ENCODE measurements around the gene BLOC1S6. TPM values are rescaled to one million over a fixed set of nuclear protein-coding genes. Genes with fewer than 3 reads are reported as not detected.
"Not testable (repeated sequence)": the region's sequence is repeated elsewhere in the genome, so short reads cannot be mapped to it uniquely, and the experiment has no call there.

The BLOC1S6 gene
- total and polyA plus RNA-seq, 2 of the 8 experiments (the other 6 are each of a cell fraction or from before 2014, with no cell fraction given) = 4.5 to 28.8 TPM

DNA sequence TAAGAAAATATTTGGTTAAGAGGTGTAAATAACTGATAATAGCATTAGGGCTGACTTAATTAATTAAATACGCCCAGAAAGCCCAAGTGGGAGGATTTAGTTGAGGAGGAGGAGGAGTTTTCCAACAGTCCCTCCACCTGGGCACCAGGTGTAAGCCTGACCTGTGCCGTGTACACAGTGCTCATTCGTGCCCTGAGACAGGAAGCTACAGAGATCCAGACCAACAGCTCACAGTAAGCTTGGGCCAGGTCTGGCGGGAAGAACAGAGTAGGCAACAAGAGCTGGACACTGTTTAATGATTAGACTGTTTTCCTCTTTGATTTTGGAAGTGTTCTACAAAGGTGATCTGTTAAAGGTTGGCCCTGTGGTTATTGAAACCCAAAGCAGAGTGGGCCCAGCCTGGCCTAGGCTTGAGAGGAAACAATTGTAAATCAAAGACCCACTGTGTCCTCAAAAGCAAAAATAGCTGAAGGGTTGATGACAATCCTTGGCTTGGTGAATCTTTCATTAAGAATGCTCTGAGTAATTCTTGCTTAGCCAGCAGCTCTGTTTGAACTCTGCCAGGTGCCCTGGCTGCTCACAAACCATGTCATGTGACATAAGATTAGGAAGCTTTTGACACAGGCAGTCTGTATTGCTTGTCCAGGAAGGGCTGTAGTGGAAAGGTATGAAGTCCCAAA is 61.5 kb downstream of the BLOC1S6 start (continued):
- TF ChIP-seq SIX5 (IDR thresholded peaks at IDR 0.05; ENCODE audit: low read depth, low read length) = no peak
- TF ChIP-seq JUND (IDR thresholded peaks at IDR 0.05; ENCODE audit: low read length) = no peak
- TF ChIP-seq, protein P1, sequence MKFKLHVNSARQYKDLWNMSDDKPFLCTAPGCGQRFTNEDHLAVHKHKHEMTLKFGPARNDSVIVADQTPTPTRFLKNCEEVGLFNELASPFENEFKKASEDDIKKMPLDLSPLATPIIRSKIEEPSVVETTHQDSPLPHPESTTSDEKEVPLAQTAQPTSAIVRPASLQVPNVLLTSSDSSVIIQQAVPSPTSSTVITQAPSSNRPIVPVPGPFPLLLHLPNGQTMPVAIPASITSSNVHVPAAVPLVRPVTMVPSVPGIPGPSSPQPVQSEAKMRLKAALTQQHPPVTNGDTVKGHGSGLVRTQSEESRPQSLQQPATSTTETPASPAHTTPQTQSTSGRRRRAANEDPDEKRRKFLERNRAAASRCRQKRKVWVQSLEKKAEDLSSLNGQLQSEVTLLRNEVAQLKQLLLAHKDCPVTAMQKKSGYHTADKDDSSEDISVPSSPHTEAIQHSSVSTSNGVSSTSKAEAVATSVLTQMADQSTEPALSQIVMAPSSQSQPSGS (IDR thresholded peaks at IDR 0.05; ENCODE audit: low read length) = no peak
- no peak for TF ChIP-seq TBP (IDR thresholded peaks at IDR 0.05; ENCODE audit: low read depth, low read length)

DNA sequence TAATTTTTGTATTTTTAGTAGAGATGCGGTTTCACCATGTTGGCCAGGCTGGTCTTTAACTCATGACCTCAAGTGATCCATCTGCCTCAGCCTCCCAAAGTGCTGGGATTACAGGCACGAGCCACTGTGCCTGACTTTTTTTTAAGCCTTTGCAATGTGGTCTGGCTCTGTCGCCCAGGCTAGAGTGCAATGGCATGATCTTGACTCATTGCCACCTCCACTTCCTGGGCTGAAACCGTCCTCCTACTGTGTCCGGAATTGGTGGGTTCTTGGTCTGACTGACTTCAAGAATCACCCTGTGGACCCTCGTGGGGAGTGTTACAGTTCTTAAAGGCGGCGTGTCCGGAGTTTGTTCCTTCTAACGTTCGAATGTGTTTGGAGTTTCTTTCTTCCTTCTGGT is 62.8 kb downstream of the BLOC1S6 start:
- H2BK120ac ChIP-seq (replicated peaks; ENCODE audit: low read depth, low read length); H3K4me3 ChIP-seq (ENCODE audit: extremely low read depth in 1 of 4, insufficient read depth in 2 of 4, low read depth in 3 of 4, low read length in 4 of 4); H3K9ac ChIP-seq (replicated peaks in 1 of 4; ENCODE audit: extremely low read depth in 1 of 4, low read depth in 3 of 4, low read length in 3 of 4); H3K9me3 ChIP-seq (ENCODE audit: insufficient read depth in 2 of 2, low read depth in 1 of 2, low read length in 1 of 2); H3K27me3 ChIP-seq (replicated peaks in 1 of 4; ENCODE audit: control insufficient read depth in 3 of 4, extremely low read depth in 1 of 4, insufficient read depth in 3 of 4, low read length in 3 of 4); H3K4ac ChIP-seq (replicated peaks; ENCODE audit: insufficient read length, low read depth, low read length); H3K4me1 ChIP-seq (replicated peaks in 1 of 4; ENCODE audit: control insufficient read depth in 3 of 4, insufficient read depth in 4 of 4, low read length in 3 of 4); FAIRE-seq; H2BK15ac ChIP-seq (ENCODE audit: low read length); H3K18ac ChIP-seq (ENCODE audit: extremely low read depth, low read length); H2BK12ac ChIP-seq (ENCODE audit: low read depth, low read length); H2AK5ac ChIP-seq (ENCODE audit: low read depth, low read length); POLR2A ChIA-PET (ENCODE audit: partially characterized antibody); H3K23ac ChIP-seq (ENCODE audit: insufficient read length); H3K56ac ChIP-seq (replicated peaks; ENCODE audit: insufficient read length, low read depth, low read length); H3K79me2 ChIP-seq (ENCODE audit: control insufficient read depth in 1 of 2, insufficient read depth in 2 of 2, low read length in 2 of 2); H3K36me3 ChIP-seq (ENCODE audit: control insufficient read depth in 2 of 4, insufficient read depth in 4 of 4, low read length in 3 of 4); H4K20me1 ChIP-seq (replicated peaks in 1 of 2; ENCODE audit: control insufficient read depth in 1 of 2, insufficient read depth in 2 of 2, low read length in 2 of 2); H2BK5ac ChIP-seq (ENCODE audit: low read depth, low read length); H4K8ac ChIP-seq (ENCODE audit: extremely low read depth, insufficient read depth, low read length); H3K23me2 ChIP-seq (ENCODE audit: low read depth, low read length); H4K91ac ChIP-seq (replicated peaks; ENCODE audit: insufficient read length, low read length); H3K27ac ChIP-seq (ENCODE audit: low read depth, low read length); H3K79me1 ChIP-seq (ENCODE audit: low read depth, low read length); H3K14ac ChIP-seq (ENCODE audit: insufficient read length); DNase-seq (ENCODE audit: low read depth in 1 of 2, low spot score in 2 of 2); H2AFZ ChIP-seq (ENCODE audit: low read length); H2BK20ac ChIP-seq (ENCODE audit: low read length); H3K4me2 ChIP-seq (ENCODE audit: insufficient read depth in 1 of 2, low read depth in 2 of 2, low read length in 2 of 2); H4K5ac ChIP-seq (ENCODE audit: insufficient read length, low read depth, low read length): not testable (repeated sequence)
- CTCF ChIA-PET (ENCODE audit: partially characterized antibody) = interaction anchor here (1.2 kb wide), 2 partner anchors 10 to 22 kb away, joined by 3 to 5 read pairs; no protein-coding TSS in a partner anchor
- WGBS, 2 experiments (ENCODE audit: extremely low coverage in 1 of 2, insufficient coverage in 1 of 2, insufficient read length in 1 of 2, insufficient replicate concordance in 2 of 2, low coverage in 1 of 2, low lambda C conversion rate in 2 of 2, missing lambda C conversion rate in 1 of 2) = 88% methylated on average over 11 of the region's 11 CpGs; no CpG with 5 or more reads in 1 of the 2 experiments

Measured in H1 (cell line).